HL-60 (cell line): Measurements from ENCODE around the gene ATXN2.

Source experiments
- DNase-seq, 2 experiments: peaks; one replicate each; pipeline ENCODE4 v3.0.0-alpha.2; 2010 to 2020; ENCODE audit warnings: low read depth in 1 of 2, low spot score in 1 of 2
- H3K27ac ChIP-seq: fragments of 250-450 bp; sonication (Bioruptor Pico); replicated peaks from 2 replicates; pipeline ENCODE4 v1.5.1; 2020; ENCODE audit warnings: mild to moderate bottlenecking, moderate library complexity
- H3K27me3 ChIP-seq: fragments of 250-450 bp; sonication (Bioruptor Pico); 2 replicates; pipeline ENCODE4 v1.5.1; 2021; ENCODE audit warnings: mild to moderate bottlenecking, moderate library complexity; ENCODE audit not compliant: insufficient read depth, poor library complexity, severe bottlenecking
- H3K4me3 ChIP-seq: replicated peaks from 2 replicates; pipeline ENCODE4 v1.5.1; 2011; ENCODE audit warnings: mild to moderate bottlenecking, control low read depth, low read length; ENCODE audit not compliant: insufficient read depth
- GABPA ChIP-seq: IDR thresholded peaks from 2 replicates; pipeline ENCODE4 v1.6.1; 2012; ENCODE audit warnings: low read depth
- POLR2AphosphoS5 ChIP-seq: IDR thresholded peaks from 2 replicates; pipeline ENCODE4 v1.6.1; 2012; ENCODE audit warnings: low read depth
- SPI1 ChIP-seq: IDR thresholded peaks from 2 replicates; pipeline ENCODE4 v1.6.1; 2012; ENCODE audit warnings: low read depth, mild to moderate bottlenecking, borderline replicate concordance
- TF ChIP-seq, protein P1 (sequence below): IDR thresholded peaks from 2 replicates; pipeline ENCODE4 v1.6.1; 2012; ENCODE audit warnings: low read depth; ENCODE audit not compliant: insufficient replicate concordance
- TF ChIP-seq, protein P2 (sequence below): IDR thresholded peaks from one replicate; pipeline ENCODE4 v1.5.1; 2011; ENCODE audit warnings: low read length, control low read depth, inconsistent platforms; ENCODE audit not compliant: insufficient read depth

The ATXN2 gene

DNA sequence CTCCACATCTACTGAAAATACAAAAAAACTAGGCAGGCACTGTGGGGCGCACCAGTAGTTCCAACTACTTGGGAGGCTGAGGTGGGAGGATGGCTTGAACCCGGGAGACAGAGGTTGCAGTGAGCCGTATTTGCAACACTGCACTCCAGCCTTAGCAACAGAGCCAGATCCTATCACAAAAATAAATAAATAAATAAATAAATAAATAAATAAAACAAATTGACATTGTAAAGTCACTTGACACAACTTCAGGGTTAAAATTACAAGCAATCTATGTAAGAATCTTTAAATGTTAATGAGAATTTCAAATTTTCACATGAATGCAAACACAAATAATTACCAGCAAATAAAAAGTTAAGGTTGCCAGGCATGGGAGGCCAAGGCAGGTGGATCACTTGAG lies 11.1 kb downstream of the ATXN2 start:
- TF ChIP-seq, protein P1, sequence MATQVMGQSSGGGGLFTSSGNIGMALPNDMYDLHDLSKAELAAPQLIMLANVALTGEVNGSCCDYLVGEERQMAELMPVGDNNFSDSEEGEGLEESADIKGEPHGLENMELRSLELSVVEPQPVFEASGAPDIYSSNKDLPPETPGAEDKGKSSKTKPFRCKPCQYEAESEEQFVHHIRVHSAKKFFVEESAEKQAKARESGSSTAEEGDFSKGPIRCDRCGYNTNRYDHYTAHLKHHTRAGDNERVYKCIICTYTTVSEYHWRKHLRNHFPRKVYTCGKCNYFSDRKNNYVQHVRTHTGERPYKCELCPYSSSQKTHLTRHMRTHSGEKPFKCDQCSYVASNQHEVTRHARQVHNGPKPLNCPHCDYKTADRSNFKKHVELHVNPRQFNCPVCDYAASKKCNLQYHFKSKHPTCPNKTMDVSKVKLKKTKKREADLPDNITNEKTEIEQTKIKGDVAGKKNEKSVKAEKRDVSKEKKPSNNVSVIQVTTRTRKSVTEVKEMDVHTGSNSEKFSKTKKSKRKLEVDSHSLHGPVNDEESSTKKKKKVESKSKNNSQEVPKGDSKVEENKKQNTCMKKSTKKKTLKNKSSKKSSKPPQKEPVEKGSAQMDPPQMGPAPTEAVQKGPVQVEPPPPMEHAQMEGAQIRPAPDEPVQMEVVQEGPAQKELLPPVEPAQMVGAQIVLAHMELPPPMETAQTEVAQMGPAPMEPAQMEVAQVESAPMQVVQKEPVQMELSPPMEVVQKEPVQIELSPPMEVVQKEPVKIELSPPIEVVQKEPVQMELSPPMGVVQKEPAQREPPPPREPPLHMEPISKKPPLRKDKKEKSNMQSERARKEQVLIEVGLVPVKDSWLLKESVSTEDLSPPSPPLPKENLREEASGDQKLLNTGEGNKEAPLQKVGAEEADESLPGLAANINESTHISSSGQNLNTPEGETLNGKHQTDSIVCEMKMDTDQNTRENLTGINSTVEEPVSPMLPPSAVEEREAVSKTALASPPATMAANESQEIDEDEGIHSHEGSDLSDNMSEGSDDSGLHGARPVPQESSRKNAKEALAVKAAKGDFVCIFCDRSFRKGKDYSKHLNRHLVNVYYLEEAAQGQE, result no peak
- TF ChIP-seq GABPA (no peak), POLR2AphosphoS5 (no peak), SPI1 (no peak)
- TF ChIP-seq, protein P2, sequence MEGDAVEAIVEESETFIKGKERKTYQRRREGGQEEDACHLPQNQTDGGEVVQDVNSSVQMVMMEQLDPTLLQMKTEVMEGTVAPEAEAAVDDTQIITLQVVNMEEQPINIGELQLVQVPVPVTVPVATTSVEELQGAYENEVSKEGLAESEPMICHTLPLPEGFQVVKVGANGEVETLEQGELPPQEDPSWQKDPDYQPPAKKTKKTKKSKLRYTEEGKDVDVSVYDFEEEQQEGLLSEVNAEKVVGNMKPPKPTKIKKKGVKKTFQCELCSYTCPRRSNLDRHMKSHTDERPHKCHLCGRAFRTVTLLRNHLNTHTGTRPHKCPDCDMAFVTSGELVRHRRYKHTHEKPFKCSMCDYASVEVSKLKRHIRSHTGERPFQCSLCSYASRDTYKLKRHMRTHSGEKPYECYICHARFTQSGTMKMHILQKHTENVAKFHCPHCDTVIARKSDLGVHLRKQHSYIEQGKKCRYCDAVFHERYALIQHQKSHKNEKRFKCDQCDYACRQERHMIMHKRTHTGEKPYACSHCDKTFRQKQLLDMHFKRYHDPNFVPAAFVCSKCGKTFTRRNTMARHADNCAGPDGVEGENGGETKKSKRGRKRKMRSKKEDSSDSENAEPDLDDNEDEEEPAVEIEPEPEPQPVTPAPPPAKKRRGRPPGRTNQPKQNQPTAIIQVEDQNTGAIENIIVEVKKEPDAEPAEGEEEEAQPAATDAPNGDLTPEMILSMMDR, result no peak
- Histone ChIP-seq H3K4me3 (no peak overlapping the region), H3K27me3 (no peaks in the 10 kb centered on the region), H3K27ac (no peak overlapping the region)
- no peak for DNase-seq

DNA sequence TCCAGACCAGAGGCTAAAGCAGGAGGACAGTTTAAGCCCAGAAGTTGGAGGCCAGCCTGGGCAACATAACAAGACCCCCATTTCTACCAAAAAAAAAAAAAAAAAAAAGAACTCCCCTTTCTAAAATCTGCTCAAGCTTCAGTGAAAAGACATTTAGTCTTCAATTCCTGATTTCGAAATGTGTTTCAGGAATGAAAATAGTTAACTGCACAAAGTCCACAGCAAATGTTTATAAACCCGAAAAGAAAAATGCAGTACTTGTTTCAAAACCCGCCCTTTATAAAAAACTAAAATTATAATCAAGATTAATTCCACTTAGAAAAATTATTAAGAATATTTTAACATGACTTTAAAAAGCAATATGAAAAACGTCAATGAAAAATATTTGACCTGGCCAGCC lies 12.1 kb downstream of the ATXN2 start:
- Histone ChIP-seq H3K27me3 (no peaks in the 10 kb centered on the region), H3K27ac (no peak overlapping the region), H3K4me3 (no peak overlapping the region)
- DNase-seq, result no peak
- TF ChIP-seq GABPA, result no peak
- TF ChIP-seq, protein P2, result no peak
- no peak for TF ChIP-seq POLR2AphosphoS5
- no peak for TF ChIP-seq SPI1
- TF ChIP-seq, protein P1, result no peak

DNA sequence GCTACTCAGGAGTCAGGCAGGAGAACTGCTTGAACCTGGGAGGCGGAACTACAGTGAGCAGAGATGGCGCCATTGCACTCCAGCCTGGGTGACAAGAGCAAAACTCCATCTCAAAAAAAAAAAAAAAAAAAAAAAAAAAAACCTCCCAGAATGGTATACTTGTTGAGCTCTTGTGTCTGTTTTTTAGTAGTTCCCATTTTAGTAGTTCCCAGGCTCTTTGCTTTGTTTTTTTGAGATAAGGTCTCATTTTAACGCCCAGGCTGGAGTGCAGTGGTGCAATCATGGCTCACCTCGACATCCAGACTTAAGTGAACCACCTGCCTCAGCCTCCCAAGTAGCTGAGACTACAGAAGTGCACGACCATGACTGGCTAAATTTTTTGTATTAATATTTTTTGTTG lies 13.4 kb downstream of the ATXN2 start:
- DNase-seq, result peak in 1 of 2 experiments; percentile 8
- H3K4me3 ChIP-seq, result no peak overlapping the region
- H3K27me3 ChIP-seq, result no peaks in the 10 kb centered on the region
- TF ChIP-seq SPI1, result no peak
- TF ChIP-seq, protein P1, result no peak
- no peak for TF ChIP-seq GABPA
- TF ChIP-seq, protein P2, result no peak
- no peak for TF ChIP-seq POLR2AphosphoS5
- no peak overlapping the region for H3K27ac ChIP-seq
